Stimulated activated CD8-positive, alpha-beta memory T cell treated with anti-CD3 and anti-CD28 coated beads, Interleukin-15, amount 100 ng/mL, for 48 hours (primary cell): ENCODE results near the gene RFT1.
"Not testable (repeated sequence)": the region's sequence is repeated elsewhere in the genome, so short reads cannot be mapped to it uniquely, and the experiment has no call there.

Experiments
- DNase-seq, 2 donors: peaks; one replicate each; pipeline ENCODE4 v3.0.0-alpha.2; 2020; ENCODE audit warnings: low read depth in 2 of 2

Gene RFT1

GRCh38 chr3:53071882-53072431 is 58.3 kb downstream of the RFT1 start:
- no peak for DNase-seq

GRCh38 chr3:53069422-53070068 is 60.7 kb downstream of the RFT1 start:
- DNase-seq = no peak

- no peak for DNase-seq
Measured at GRCh38 chr3:53068176-53068575, 62.1 kb downstream of the RFT1 start.

- no peak for DNase-seq
Measured at GRCh38 chr3:53067567-53067966, 62.7 kb downstream of the RFT1 start.

GRCh38 chr3:53065841-53066480 is 64.3 kb downstream of the RFT1 start:
- no peak for DNase-seq

GRCh38 chr3:53062905-53063304 is 67.3 kb downstream of the RFT1 start:
- no peak for DNase-seq

- DNase-seq = no peak
Measured at GRCh38 chr3:53056442-53056841, 73.8 kb downstream of the RFT1 start.

GRCh38 chr3:53054233-53054632 is 76.0 kb downstream of the RFT1 start:
- not testable (repeated sequence) for DNase-seq

GRCh38 chr3:53051929-53052328 is 78.3 kb downstream of the RFT1 start:
- no peak for DNase-seq

GRCh38 chr3:53049987-53050386 is 80.2 kb downstream of the RFT1 start:
- DNase-seq = no peak

GRCh38 chr3:53046171-53047170 is 83.8 kb downstream of the RFT1 start:
- peak; percentile 45 to 51 for DNase-seq

GRCh38 chr3:53045518-53046170 is 84.6 kb downstream of the RFT1 start, which contains the start of gene SFMBT1:
Gene SFMBT1 (minus strand): TSS chr3:53046073. CDS start chr3:52969128, 76,945 bp downstream.
- DNase-seq = peak; percentile 53 to 71

GRCh38 chr3:53044711-53045517 is 85.3 kb downstream of the RFT1 start:
- peak; percentile 32 to 36 for DNase-seq

- no peak for DNase-seq
Measured at GRCh38 chr3:53044371-53044710, 85.9 kb downstream of the RFT1 start.

- DNase-seq = no peak
Measured at GRCh38 chr3:53043738-53044137, 86.5 kb downstream of the RFT1 start.

GRCh38 chr3:53042651-53043050 is 87.6 kb downstream of the RFT1 start:
- no peak for DNase-seq

GRCh38 chr3:53040351-53040820 is 89.8 kb downstream of the RFT1 start:
- no peak for DNase-seq

- no peak for DNase-seq
Measured at GRCh38 chr3:53039376-53039752, 90.9 kb downstream of the RFT1 start.

- DNase-seq = no peak
Measured at GRCh38 chr3:53038679-53039375, 91.4 kb downstream of the RFT1 start.
